H1 (cell line): Measurements from ENCODE around the gene EVX2. TPM values are rescaled to one million over a fixed set of nuclear protein-coding genes. Genes with fewer than 3 reads are reported as not detected.

Experiments
- CTCF ChIA-PET: fragments of 300-600 bp; sonication (Branson Sonifier 250); formaldehyde crosslinking; loops from one replicate; lab custom pipeline; 2021; ENCODE audit not compliant: partially characterized antibody; lab: Charles Lee
- POLR2A ChIA-PET: fragments of 300-600 bp; sonication (Branson Sonifier 250); formaldehyde crosslinking; loops from one replicate; lab custom pipeline; 2021; ENCODE audit warnings: inconsistent platforms; ENCODE audit not compliant: partially characterized antibody; lab: Charles Lee
- DNase-seq, 2 experiments: peaks; one replicate each; pipeline versions ENCODE4 v3.0.0 to v3.0.0-alpha.2; 2010 to 2022; ENCODE audit warnings: low spot score in 2 of 2, low read depth in 1 of 2, mixed read lengths in 1 of 2
- FAIRE-seq: peaks from 2 replicates; lab custom pipeline; 2011; peaks lifted over from hg19 to GRCh38; lab: Jason Lieb, UNC
- H2AFZ ChIP-seq: 2 replicates; pipeline ENCODE4 v1.8.1; 2012; ENCODE audit warnings: low read length, inconsistent platforms
- H2AK5ac ChIP-seq: 2 replicates; pipeline ENCODE4 v1.6.1; 2013; ENCODE audit warnings: low read depth, low read length
- H2BK120ac ChIP-seq: replicated peaks from 2 replicates; pipeline ENCODE3; 2013; ENCODE audit warnings: low read depth, low read length, inconsistent platforms
- H2BK12ac ChIP-seq: 2 replicates; pipeline ENCODE4 v1.6.1; 2013; ENCODE audit warnings: low read depth, low read length
- H2BK15ac ChIP-seq: 2 replicates; pipeline ENCODE4 v1.6.1; 2013; ENCODE audit warnings: low read length
- H2BK20ac ChIP-seq: 2 replicates; pipeline ENCODE4 v1.6.1; 2013; ENCODE audit warnings: low read length
- H2BK5ac ChIP-seq: 2 replicates; pipeline ENCODE4 v1.6.1; 2013; ENCODE audit warnings: low read depth, low read length
- H3K14ac ChIP-seq: 2 replicates; pipeline ENCODE4 v1.6.1; 2013; ENCODE audit warnings: inconsistent platforms; ENCODE audit not compliant: insufficient read length
- H3K18ac ChIP-seq: 2 replicates; pipeline ENCODE4 v1.6.1; 2013; ENCODE audit warnings: low read length; ENCODE audit errors: extremely low read depth
- H3K23ac ChIP-seq: 2 replicates; pipeline ENCODE4 v1.6.1; 2013; ENCODE audit warnings: inconsistent platforms; ENCODE audit not compliant: insufficient read length
- H3K23me2 ChIP-seq: 2 replicates; pipeline ENCODE4 v1.6.1; 2013; ENCODE audit warnings: low read depth, low read length
- H3K27ac ChIP-seq: 2 replicates; pipeline ENCODE4 v1.6.1; 2011; ENCODE audit warnings: low read depth, low read length, inconsistent platforms
- H3K27me3 ChIP-seq, 4 experiments: replicated peaks in 1 of 4; 1 replicate in 1 of 4; 2 replicates in 3 of 4; pipeline versions ENCODE4 v1.6.1 to v1.8.1; 2011 to 2013; ENCODE audit warnings: low read length in 3 of 4, mild to moderate bottlenecking in 3 of 4, inconsistent platforms in 2 of 4, mixed read lengths in 2 of 4, moderate library complexity in 1 of 4; ENCODE audit not compliant: control insufficient read depth in 3 of 4, insufficient read depth in 3 of 4; ENCODE audit errors: extremely low read depth in 1 of 4
- H3K36me3 ChIP-seq, 4 experiments: 2 replicates each; pipeline versions ENCODE4 v1.6.1 to v1.8.1; 2011 to 2013; ENCODE audit warnings: mild to moderate bottlenecking in 4 of 4, low read length in 3 of 4, moderate library complexity in 2 of 4, control low read depth in 1 of 4, inconsistent platforms in 1 of 4; ENCODE audit not compliant: insufficient read depth in 4 of 4, control insufficient read depth in 2 of 4
- H3K4ac ChIP-seq: replicated peaks from 2 replicates; pipeline ENCODE3; 2013; ENCODE audit warnings: low read length, low read depth, mixed read lengths, inconsistent platforms; ENCODE audit not compliant: insufficient read length
- H3K4me1 ChIP-seq, 4 experiments: replicated peaks in 1 of 4; 1 replicate in 1 of 4; 2 replicates in 3 of 4; pipeline versions ENCODE4 v1.6.1 to v1.8.1; 2011 to 2013; ENCODE audit warnings: low read length in 3 of 4, inconsistent platforms in 2 of 4, mixed read lengths in 1 of 4; ENCODE audit not compliant: insufficient read depth in 4 of 4, control insufficient read depth in 3 of 4
- H3K4me2 ChIP-seq, 2 experiments: 2 replicates each; pipeline versions ENCODE4 v1.6.1 to v1.8.1; 2011 to 2013; ENCODE audit warnings: low read depth in 2 of 2, low read length in 2 of 2, control low read depth in 1 of 2, inconsistent platforms in 1 of 2, mild to moderate bottlenecking in 1 of 2; ENCODE audit not compliant: insufficient read depth in 1 of 2
- H3K4me3 ChIP-seq, 4 experiments: fragments of 200-600, 300-600 bp in 1 of 4; sonication (generic), shearing (Covaris generic), sonication (Bioruptor Twin) in 1 of 4; 2 replicates each; pipeline versions ENCODE4 v1.5.1 to v1.8.1; 2011 to 2016; ENCODE audit warnings: low read length in 4 of 4, low read depth in 3 of 4, control low read depth in 2 of 4, inconsistent platforms in 2 of 4, mild to moderate bottlenecking in 2 of 4, mixed read lengths in 1 of 4, moderate library complexity in 1 of 4; ENCODE audit not compliant: insufficient read depth in 2 of 4; ENCODE audit errors: extremely low read depth in 1 of 4
- H3K56ac ChIP-seq: replicated peaks from 2 replicates; pipeline ENCODE3; 2013; ENCODE audit warnings: low read depth, mild to moderate bottlenecking, mixed read lengths, low read length, inconsistent platforms; ENCODE audit not compliant: insufficient read length
- H3K79me1 ChIP-seq: 2 replicates; pipeline ENCODE4 v1.6.1; 2013; ENCODE audit warnings: low read depth, low read length, control low read depth
- H3K79me2 ChIP-seq, 2 experiments: 2 replicates each; pipeline versions ENCODE4 v1.6.1 to v1.8.1; 2012 to 2013; ENCODE audit warnings: low read length in 2 of 2, mild to moderate bottlenecking in 2 of 2, inconsistent platforms in 1 of 2; ENCODE audit not compliant: insufficient read depth in 2 of 2, control insufficient read depth in 1 of 2
- H3K9ac ChIP-seq, 4 experiments: replicated peaks in 1 of 4; 1 replicate in 1 of 4; 2 replicates in 3 of 4; pipeline versions ENCODE4 v1.6.1 to v1.8.1; 2011 to 2013; ENCODE audit warnings: low read depth in 3 of 4, low read length in 3 of 4, control low read depth in 2 of 4, mild to moderate bottlenecking in 2 of 4, moderate library complexity in 2 of 4, inconsistent platforms in 1 of 4; ENCODE audit errors: extremely low read depth in 1 of 4
- H3K9me3 ChIP-seq, 2 experiments: 2 replicates each; pipeline versions ENCODE4 v1.6.1 to v1.8.1; 2012 to 2013; ENCODE audit warnings: mild to moderate bottlenecking in 2 of 2, moderate library complexity in 2 of 2, control low read depth in 1 of 2, inconsistent platforms in 1 of 2, low read depth in 1 of 2, low read length in 1 of 2, mixed read lengths in 1 of 2; ENCODE audit not compliant: insufficient read depth in 2 of 2
- H4K20me1 ChIP-seq, 2 experiments: replicated peaks in 1 of 2; 2 replicates each; pipeline versions ENCODE3 to v1.8.1; 2011 to 2013; ENCODE audit warnings: inconsistent platforms in 2 of 2, low read length in 2 of 2, mild to moderate bottlenecking in 1 of 2; ENCODE audit not compliant: insufficient read depth in 2 of 2, control insufficient read depth in 1 of 2
- H4K5ac ChIP-seq: 2 replicates; pipeline ENCODE4 v1.6.1; 2013; ENCODE audit warnings: low read length, low read depth, mixed read lengths, inconsistent platforms; ENCODE audit not compliant: insufficient read length
- H4K8ac ChIP-seq: 2 replicates; pipeline ENCODE4 v1.8.0; 2013; ENCODE audit warnings: mild to moderate bottlenecking, moderate library complexity, low read length, inconsistent platforms; ENCODE audit not compliant: insufficient read depth; ENCODE audit errors: extremely low read depth
- H4K91ac ChIP-seq: replicated peaks from 2 replicates; pipeline ENCODE3; 2013; ENCODE audit warnings: low read length, mixed read lengths, inconsistent platforms; ENCODE audit not compliant: insufficient read length
- CTBP2 ChIP-seq: IDR thresholded peaks from 2 replicates; pipeline ENCODE4 v1.7.0; 2011; ENCODE audit warnings: borderline replicate concordance, mild to moderate bottlenecking, moderate library complexity, mixed read lengths, low read length; ENCODE audit not compliant: insufficient read depth, insufficient read length
- NRF1 ChIP-seq: IDR thresholded peaks from 2 replicates; pipeline ENCODE4 v1.6.1; 2011; ENCODE audit warnings: mild to moderate bottlenecking, low read depth, low read length, improper control_type of control experiment
- PHF8 ChIP-seq: fragments of 200-600 bp; sonication (generic); conservative IDR thresholded peaks from 2 replicates; pipeline ENCODE4 v1.7.1; 2012; ENCODE audit warnings: low read depth, mild to moderate bottlenecking, inconsistent platforms, low read length, moderate library complexity
- RBBP5 ChIP-seq: IDR thresholded peaks from 2 replicates; pipeline ENCODE4 v1.7.1; 2012; ENCODE audit warnings: low read depth, mild to moderate bottlenecking, inconsistent platforms, low read length, moderate library complexity, borderline replicate concordance
- RFX5 ChIP-seq: IDR thresholded peaks from 2 replicates; pipeline ENCODE4 v1.6.1; 2011; ENCODE audit warnings: low read depth, low read length, improper control_type of control experiment, borderline replicate concordance
- SIX5 ChIP-seq: IDR thresholded peaks from 2 replicates; pipeline ENCODE4 v1.6.1; 2011; ENCODE audit warnings: mild to moderate bottlenecking, low read depth, low read length
- SP1 ChIP-seq: IDR thresholded peaks from 2 replicates; pipeline ENCODE4 v1.6.1; 2011; ENCODE audit warnings: low read depth, low read length
- TAF1 ChIP-seq: IDR thresholded peaks from 2 replicates; pipeline ENCODE4 v1.6.1; 2011; ENCODE audit warnings: mild to moderate bottlenecking, low read depth, low read length
- TCF12 ChIP-seq: IDR thresholded peaks from 2 replicates; pipeline ENCODE4 v1.6.1; 2011; ENCODE audit warnings: low read depth, mild to moderate bottlenecking, low read length
- TEAD4 ChIP-seq: IDR thresholded peaks from 2 replicates; pipeline ENCODE4 v1.6.1; 2012; ENCODE audit warnings: low read depth, low read length, inconsistent platforms, mixed read lengths
- WGBS, 2 experiments: shearing (Covaris generic) in 1 of 2; methylation state at CpG; one replicate each; pipeline versions ENCODE4 v1.1.6 to v1.1.7; 2013 to 2015; ENCODE audit warnings: low lambda C conversion rate in 2 of 2, mixed read lengths in 2 of 2, inconsistent platforms in 1 of 2, low coverage in 1 of 2, missing lambda C conversion rate in 1 of 2; ENCODE audit not compliant: insufficient replicate concordance in 2 of 2, insufficient coverage in 1 of 2, insufficient read length in 1 of 2; ENCODE audit errors: extremely low coverage in 1 of 2, missing lambda C conversion rate in 1 of 2; 5-methylcytosine and 5-hydroxymethylcytosine counted together
- polyA plus RNA-seq, 7 experiments: library from polyadenylated mRNA; depleted of rRNA in 3 of 7; stranded (reverse) in 5 of 7; unstranded in 2 of 7; fragments of >200 nt in 5 of 7; fragments of 200-250 nt in 2 of 7; gene quantifications; 1 replicate in 5 of 7; 2 replicates in 1 of 7; 4 replicates in 1 of 7; pipeline versions ENCODE4 v1.2.1 to v1.2.3, GENCODE V29; 2011 to 2013; ENCODE audit warnings: missing spikeins in 2 of 7, mixed read lengths in 2 of 7
- total RNA-seq: library from RNA; stranded (reverse); fragmentation: NEBNext Ultra II Directional; extraction: Animal tissue kit (Norgen Biotek cat#: 25700); gene quantifications from 2 replicates; pipeline ENCODE4 v1.2.1, GENCODE V29; 2021

EVX2 gene
- total and polyA plus RNA-seq, 2 of the 8 experiments (the other 6 are each of a cell fraction or from before 2014, with no cell fraction given): not detected

- peaks cover 21 to 35% of the 10 kb centered on the region in 2 experiments for H4K20me1 ChIP-seq
- H3K79me2 ChIP-seq: no peaks in the 10 kb centered on the region
- H3K56ac ChIP-seq: no peak overlapping the region
- H3K4me2 ChIP-seq: no peak overlapping the region; a peak in 1 of 4 replicates
- 68% methylated on average over 40 of the region's 40 CpGs; no CpG with 5 or more reads in 1 of the 2 experiments for WGBS, 2 experiments
- no peak overlapping the region for H3K14ac ChIP-seq
- H3K27me3 ChIP-seq: peaks cover 92 to 100% (median 100%) of the 10 kb centered on the region in 4 experiments
- H3K36me3 ChIP-seq: peaks cover 0 to 19% (median 0%) of the 10 kb centered on the region in 4 experiments; a peak in 1 of 8 replicates
- no peak for DNase-seq
- H2AK5ac ChIP-seq: no peak overlapping the region
- no peak overlapping the region for H4K8ac ChIP-seq
- no peak for TF ChIP-seq TCF12
- no peak for TF ChIP-seq SIX5
- no peak for TF ChIP-seq RBBP5
- TF ChIP-seq PHF8: no peak
- TF ChIP-seq SP1: no peak
- TF ChIP-seq TEAD4: no peak
- TF ChIP-seq NRF1: no peak
- no peak for TF ChIP-seq RFX5
- no peak for TF ChIP-seq CTBP2
- no peak for TF ChIP-seq TAF1
- TF ChIP-seq, all 59 proteins: peak for 0
- Histone ChIP-seq H2AFZ (no peak overlapping the region), H3K9me3 (peaks cover 0 to 16% of the 10 kb centered on the region in 2 experiments; a peak in 2 of 4 replicates), H3K18ac (no peak overlapping the region), H3K4me1 (peaks cover 0 to 11% (median 2%) of the 10 kb centered on the region in 4 experiments; a peak in 4 of 7 replicates), H3K9ac (no peak overlapping the region), H2BK12ac (no peak overlapping the region), H4K91ac (no peak overlapping the region), H2BK15ac (no peak overlapping the region), H3K23ac (no peak overlapping the region), H2BK20ac (no peak overlapping the region), H2BK5ac (no peak overlapping the region), H3K79me1 (no peaks in the 10 kb centered on the region), H4K5ac (no peak overlapping the region), H3K27ac (no peak overlapping the region), H3K4ac (no peak overlapping the region), H3K4me3 (no peak overlapping the region), H2BK120ac (no peak overlapping the region), H3K23me2 (no peaks in the 10 kb centered on the region; the same call in 1 of the 2 replicates)
- ChIA-PET POLR2A (no interaction called here), CTCF (interaction anchor here (1.1 to 5.1 kb wide), 9 partner anchors 10 to 520 kb away, joined by 3 to 19 read pairs (median 5); no protein-coding TSS in a partner anchor)
- FAIRE-seq: no peak
Observed at GRCh38 chr2:176117162-176117822, 33.5 kb upstream of the EVX2 start.
